ENCODE results near the gene SOX10. TPM values are rescaled to one million over a fixed set of nuclear protein-coding genes. Genes with fewer than 3 reads are reported as not detected.
"Not testable (repeated sequence)": the region's sequence is repeated elsewhere in the genome, so short reads cannot be mapped to it uniquely, and the experiment has no call there.

The SOX10 gene
- total RNA-seq, 1 donor from 2014 or later = 1.2 TPM

DNA sequence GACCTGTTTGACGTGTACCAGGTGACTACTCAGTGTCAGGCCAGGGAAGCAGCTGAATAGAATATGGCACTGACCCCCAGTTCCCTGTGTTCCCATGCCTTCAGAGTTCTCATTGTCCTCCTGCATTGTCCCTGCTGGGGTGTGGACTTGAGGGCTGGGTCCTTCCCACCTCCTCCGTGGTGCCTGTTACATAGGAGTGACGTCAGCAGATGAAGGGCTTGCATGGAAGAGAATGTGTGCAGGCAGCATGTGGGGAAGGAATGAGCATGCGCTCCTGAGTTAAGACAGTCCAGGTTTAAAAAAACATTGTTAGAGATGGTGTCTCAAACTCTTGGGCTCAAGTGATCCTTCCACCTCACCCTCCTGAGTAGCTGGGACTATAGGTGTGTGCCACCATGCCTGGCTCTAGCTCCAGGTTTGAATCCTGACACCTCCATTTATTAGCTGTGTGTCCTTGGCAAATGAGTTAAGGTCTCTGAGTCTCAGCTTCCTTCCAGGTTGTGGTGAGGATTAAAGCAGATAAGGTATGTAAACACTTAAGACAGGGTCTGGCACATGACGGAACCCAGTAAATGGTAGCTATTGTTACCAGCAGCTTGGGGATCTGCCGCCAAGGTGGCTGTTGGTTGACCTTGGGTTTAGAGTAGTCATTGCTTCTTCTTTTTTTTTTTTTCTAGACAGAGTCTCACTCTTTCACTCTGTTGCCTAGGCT lies 7.5 kb upstream of the SOX10 start:
- intact Hi-C loops (cut with DNase I) = no loop called here
- DNase-seq (no peak), ATAC-seq (ENCODE audit: poor library complexity) (no peak)

GRCh38 chr22:37990862-37991261 lies 6.5 kb upstream of the SOX10 start:
- ATAC-seq (ENCODE audit: poor library complexity) (no peak), DNase-seq (no peak)
- intact Hi-C loops (cut with DNase I) = no loop called here

- DNase-seq = peak; percentile 66
- intact Hi-C loops (cut with DNase I) = no loop called here
- peak; percentile 58 for ATAC-seq (ENCODE audit: poor library complexity)
These were observed 5.9 kb upstream of the SOX10 start for GRCh38 chr22:37990301-37990700.

GRCh38 chr22:37989146-37990045 lies 5.0 kb upstream of the SOX10 start:
- intact Hi-C loops (cut with DNase I) = no loop called here
- no peak for DNase-seq
- no peak for ATAC-seq (ENCODE audit: poor library complexity)

DNA sequence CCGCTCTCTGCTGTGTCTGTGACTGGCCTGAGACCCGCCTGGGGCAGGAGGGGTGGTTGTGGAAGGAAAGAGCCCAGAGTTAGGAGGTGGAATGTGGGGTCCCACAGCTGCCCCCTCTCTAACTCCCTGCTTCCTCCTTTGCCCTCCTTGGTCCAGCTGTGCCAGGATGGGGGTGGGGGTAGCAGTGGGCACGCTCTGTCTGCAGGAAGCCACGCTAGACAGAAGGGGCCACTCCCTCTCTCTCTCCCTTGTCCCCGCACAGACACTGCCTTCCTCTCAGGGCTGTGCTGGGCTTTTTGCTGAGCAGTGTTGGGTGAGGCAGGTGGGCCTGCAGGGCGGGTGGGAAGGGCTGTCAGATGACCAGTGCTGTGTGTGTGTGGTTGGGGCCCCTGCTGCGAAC lies 2.0 kb upstream of the SOX10 start:
- ATAC-seq (ENCODE audit: poor library complexity) (no peak), DNase-seq (no peak)
- intact Hi-C loops (cut with DNase I) = no loop called here

- DNase-seq = no peak
- intact Hi-C loops (cut with DNase I) = no loop called here
- no peak for ATAC-seq (ENCODE audit: poor library complexity)
These were observed 1.5 kb upstream of the SOX10 start for GRCh38 chr22:37985751-37986281.

DNA sequence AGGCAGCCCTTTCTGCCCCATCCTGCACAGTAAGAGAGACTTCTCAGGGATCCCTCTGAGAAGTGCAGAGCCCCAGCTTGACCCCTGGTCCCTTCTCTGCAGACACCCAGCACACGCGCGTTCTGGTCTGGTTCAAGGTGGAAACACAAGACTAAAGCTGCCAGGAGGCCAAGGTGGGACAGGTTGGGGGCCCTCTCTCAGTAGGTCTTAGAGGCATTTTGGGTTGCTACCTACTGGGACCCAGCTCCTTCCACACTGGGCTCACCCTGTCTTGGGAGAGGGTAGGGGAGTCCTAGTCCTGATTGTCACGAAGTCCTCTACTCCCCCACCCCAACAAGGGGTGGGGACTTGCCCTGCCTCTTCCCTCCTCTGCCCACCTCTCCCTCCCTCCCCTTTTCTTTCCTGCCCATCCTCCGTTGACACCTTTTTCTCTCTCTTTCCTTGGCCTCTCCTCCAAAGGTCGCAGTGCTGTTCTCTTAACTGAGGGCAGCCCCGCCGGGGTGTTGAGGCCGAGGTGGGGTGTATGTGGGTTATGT lies 763 bp upstream of the SOX10 start:
- DNase-seq = no peak
- intact Hi-C loops (cut with DNase I) = no loop called here
- ATAC-seq (ENCODE audit: poor library complexity) = no peak

- DNase-seq (no peak), ATAC-seq (ENCODE audit: poor library complexity) (no peak)
- intact Hi-C loops (cut with DNase I) = no loop called here
These were observed 1.2 kb downstream of the SOX10 start for GRCh38 chr22:37982938-37983859.

DNA sequence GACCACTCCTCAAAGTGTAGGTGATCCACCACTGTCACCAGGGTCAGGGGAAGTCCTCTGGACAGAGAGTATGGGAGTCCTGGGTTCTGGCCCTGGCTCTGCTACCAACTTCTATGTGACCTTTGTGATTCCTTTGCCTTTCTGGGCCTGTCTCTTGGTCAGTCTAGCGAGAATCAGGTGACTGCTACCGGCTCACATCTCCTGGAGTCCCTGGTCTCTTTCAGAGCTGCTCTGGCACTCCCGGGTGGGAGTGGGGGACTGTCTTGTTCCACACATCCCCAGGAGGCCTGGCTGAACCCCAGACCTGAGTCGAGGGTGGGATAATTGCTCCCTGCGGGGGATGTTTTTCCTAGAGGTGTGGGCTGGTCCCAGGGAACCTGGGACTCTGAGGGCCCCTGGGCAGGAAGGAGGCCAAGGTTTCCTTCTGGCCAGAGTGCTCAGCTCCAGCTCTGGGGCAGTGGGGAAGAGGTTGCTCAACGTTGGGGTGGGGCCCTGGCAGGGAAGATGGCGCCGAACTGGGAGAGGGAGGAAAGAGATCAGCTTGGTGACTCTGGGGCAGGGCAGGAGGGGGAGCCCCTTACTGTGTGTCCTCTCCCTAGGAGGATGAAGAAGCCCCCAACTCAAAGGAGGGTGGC lies 2.1 kb downstream of the SOX10 start:
- intact Hi-C loops (cut with DNase I) = no loop called here
- ATAC-seq (ENCODE audit: poor library complexity) (no peak), DNase-seq (peak; percentile 59)

DNA sequence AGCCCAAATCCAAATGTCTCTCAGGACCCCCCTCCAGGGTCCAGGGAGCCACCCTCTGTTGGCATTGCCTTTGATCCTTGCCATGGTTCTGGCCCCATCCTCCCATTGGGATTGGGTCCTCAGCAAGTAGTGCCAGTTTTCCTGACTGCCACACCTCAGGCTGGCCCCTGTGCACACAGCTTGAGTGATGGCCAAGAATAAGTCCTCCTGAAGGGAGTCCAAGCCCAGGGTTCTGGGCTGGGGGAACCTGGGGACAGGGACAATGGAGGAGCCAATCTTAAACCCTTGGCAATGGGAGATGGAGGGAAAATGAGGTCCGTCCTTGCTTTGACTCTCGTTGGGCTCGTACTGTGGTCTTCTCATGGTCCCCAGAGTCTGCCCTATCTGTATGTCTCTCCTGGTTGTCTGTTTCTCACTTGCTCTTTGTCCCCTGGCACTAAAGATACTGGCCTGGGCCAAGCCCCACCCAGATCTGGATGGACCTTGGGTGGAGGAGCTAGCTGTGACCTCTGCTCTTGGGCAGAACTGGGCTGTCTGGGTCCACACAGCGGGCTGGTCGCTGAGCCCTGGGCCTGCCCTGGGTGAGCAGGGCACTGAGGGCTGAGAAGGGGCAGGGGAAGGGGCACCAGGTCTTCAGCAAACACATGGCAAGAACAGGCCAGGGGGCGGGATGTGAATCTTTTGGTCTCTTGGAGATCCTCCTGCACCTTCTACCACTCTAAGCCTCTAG lies 2.9 kb downstream of the SOX10 start:
- DNase-seq = no peak

DNA sequence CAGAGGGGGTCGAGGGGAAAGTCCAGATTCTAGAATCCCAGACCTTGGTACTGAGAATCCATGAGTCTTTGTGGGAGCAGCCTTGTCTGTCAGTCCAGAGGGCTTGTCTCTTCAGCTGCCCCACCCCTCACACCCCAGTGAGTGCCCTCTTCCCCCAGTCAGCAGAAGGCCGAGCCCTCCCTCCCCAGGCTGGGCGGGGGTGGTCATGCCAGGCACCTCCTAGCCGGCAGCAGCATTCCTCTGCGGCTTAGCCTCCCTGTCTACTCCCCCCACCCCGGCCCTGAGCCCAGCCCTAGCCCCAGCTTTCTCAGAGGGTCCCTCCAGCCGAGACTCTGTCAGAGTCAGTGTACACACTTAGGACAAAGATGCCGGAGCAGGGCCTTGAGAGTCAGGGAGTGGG lies 4.6 kb downstream of the SOX10 start:
- DNase-seq = no peak
- intact Hi-C loops (cut with DNase I) = no loop called here
- ATAC-seq (ENCODE audit: poor library complexity) = no peak

More for the DNA sequence above, 2.9 kb downstream of the SOX10 start:
- intact Hi-C loops (cut with DNase I) = no loop called here
- ATAC-seq (ENCODE audit: poor library complexity) = peak; percentile 34

DNA sequence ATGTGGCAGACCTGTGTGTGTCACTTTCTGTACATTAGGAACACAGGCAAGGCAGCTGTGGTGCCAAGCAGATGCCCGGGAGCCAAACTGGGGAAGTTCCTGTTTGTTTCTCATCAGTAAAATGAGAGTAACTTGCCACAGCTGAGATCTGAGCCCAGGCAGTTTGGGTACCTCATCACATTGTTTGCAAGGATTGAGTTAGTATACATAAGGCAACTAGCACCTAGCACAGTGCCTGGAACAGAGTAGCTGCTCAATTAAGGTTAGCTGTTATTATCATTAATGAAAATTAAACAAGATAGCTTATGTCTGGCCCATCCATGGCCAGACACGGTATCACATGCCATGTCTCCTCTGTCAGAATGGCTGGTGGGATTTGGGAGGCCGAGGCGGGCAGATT lies 7.8 kb downstream of the SOX10 start:
- DNase-seq (no peak), ATAC-seq (ENCODE audit: poor library complexity) (no peak)
- intact Hi-C loops (cut with DNase I) = no loop called here

- ATAC-seq (ENCODE audit: poor library complexity); DNase-seq; intact Hi-C loops (cut with DNase I): not testable (repeated sequence)
These were observed 8.3 kb downstream of the SOX10 start for GRCh38 chr22:37976022-37976421.

DNA sequence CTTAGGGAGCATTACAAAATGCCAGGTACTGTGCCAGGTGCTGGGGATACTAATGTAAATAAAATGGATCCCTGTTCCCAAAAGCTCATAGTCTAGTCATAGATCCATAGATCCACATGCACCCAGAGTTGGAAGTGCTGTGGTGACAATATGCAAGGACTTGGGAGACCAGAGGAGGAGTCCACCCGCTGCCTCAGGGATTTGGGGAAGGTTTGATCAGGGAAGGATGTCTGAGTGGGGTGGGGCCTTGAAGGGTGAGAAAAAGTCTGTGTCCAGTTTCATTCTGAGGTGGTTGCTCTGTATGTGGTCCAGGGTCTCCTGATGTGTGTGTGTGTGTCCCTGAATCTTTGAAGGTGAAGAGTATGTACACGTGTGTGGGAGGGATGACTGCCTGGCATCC lies 9.2 kb downstream of the SOX10 start:
- intact Hi-C loops (cut with DNase I) = no loop called here
- DNase-seq (no peak), ATAC-seq (ENCODE audit: poor library complexity) (no peak)

- intact Hi-C loops (cut with DNase I) = no loop called here
- ATAC-seq (ENCODE audit: poor library complexity) (no peak), DNase-seq (no peak)
These were observed 10.8 kb downstream of the SOX10 start for GRCh38 chr22:37973271-37974170.

GRCh38 chr22:37972527-37972926 lies 11.8 kb downstream of the SOX10 start:
- intact Hi-C loops (cut with DNase I) = no loop called here
- no peak for DNase-seq
- ATAC-seq (ENCODE audit: poor library complexity) = no peak
